Activated CD8-positive, alpha-beta memory T cell treated with anti-CD3 and anti-CD28 coated beads, Interleukin-2, amount 50 U/mL, for 1 hour (primary cell): ENCODE results near the gene FOXO3.
"Not testable (repeated sequence)": the region's sequence is repeated elsewhere in the genome, so short reads cannot be mapped to it uniquely, and the experiment has no call there.

Experiments used
- DNase-seq: peaks from one replicate; pipeline ENCODE4 v3.0.0-alpha.2; 2020; ENCODE audit errors: extremely low read depth

FOXO3 gene

DNA sequence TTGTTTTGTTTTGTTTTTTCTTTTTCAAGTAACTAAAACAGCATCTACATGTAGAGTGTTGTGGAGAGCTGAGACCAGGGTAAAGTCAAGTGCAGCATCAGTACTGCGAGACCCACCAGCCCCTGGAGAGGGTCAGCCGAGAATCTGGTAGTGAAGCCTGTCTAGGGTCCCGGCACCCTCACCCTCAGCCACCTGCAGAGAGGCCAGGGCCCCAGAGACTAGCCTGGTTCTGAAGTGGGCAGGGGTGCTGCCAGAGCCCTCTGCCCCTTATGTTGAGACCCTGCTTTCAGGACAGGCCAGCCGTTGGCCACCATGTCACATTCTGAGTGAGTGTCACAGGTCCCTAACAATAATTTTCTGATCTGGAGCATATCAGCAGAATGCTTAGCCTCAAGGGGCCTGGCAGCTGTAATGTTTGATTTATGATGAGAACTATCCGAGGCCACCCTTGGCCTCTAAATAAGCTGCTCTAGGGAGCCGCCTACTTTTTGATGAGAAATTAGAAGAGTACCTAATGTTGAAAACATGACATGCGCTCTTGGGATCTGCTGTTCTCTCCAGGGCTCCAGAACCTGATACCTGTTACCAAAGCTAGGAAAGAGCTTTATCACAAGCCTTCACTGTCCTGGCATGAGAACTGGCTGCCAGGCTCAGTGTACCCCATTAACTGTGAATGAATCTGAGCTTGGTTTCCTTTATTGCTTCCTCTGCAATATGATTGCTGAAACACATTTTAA, 121.8 kb downstream of the FOXO3 start:
- not testable (repeated sequence) for DNase-seq

DNA sequence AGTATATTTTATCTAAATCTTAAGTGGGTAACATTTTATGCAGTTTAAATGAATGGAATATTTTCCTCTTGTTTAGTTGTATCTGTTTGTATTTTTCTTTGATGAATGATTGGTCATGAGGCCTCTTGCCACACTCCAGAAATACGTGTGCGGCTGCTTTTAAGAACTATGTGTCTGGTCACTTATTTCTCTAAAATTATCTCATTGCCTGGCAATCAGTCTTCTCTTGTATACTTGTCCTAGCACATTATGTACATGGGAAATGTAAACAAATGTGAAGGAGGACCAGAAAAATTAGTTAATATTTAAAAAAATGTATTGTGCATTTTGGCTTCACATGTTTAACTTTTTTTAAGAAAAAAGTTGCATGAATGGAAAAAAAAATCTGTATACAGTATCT, 123.3 kb downstream of the FOXO3 start:
- not testable (repeated sequence) for DNase-seq

DNA sequence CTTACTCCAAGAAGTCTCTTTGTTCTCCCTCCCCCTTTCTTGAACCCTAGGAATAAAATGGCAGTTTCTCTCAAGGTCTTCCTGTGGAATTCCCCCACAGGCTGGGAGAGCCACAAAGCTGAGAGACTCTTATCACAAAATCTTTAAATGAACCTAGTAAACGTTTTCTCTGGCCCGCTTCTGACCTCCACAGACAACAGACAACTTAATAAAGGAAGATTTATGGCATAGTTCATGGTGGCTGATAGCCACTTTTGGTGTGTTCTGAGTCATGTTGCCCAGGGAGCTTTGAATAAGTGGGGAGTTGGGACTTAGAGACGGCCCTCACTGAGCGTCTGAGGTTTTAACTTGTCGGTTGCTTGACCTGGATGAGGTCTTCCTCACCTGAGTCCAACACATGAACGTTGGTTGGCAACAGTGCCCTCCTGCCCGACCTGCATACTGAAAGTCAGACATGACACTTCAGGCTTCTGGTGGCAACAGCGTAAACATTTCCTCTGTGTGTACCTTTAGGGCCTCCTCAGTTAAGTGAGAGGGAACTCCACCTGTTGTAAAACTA, 124.1 kb downstream of the FOXO3 start:
- no peak for DNase-seq

DNA sequence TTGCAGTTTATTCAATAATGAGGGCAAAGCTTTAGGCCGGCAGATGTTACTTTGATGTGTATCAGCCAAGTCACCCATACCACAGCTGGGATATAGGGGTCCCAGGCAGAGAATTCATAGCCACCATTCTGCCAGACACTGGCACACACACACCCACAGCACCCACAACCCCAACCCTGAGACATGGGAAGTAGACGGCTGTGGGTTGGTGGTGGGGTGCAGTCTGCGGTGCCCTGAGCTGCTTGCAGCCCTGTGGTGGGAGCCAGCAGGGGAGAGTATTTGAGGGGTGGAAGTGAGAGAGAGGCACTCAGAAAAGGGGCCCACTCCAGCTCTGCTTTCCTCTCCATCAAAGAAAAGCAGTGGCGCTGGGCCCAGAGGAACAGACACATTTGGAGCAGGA, 125.3 kb downstream of the FOXO3 start:
- no peak for DNase-seq

DNA sequence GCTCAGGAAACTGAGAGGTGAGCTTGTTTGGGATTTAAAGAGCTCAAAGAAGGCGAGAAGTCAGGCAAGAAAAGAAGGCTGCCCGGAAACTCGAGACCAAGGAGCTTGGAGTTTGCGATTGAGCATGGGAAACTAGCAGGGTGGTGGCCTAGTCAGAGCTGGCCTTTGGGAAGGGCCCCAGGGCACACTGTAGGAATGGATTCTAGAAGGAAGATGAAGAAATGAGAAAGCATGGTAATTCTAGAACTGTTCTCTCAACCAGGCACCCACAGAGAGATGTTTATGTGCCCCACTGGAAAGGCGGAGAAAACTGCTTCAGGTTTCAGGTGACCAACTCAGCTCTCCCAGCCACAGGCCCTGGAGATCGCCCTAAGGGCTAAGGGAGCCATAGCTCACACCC, 126.2 kb downstream of the FOXO3 start:
- DNase-seq: no peak

DNA sequence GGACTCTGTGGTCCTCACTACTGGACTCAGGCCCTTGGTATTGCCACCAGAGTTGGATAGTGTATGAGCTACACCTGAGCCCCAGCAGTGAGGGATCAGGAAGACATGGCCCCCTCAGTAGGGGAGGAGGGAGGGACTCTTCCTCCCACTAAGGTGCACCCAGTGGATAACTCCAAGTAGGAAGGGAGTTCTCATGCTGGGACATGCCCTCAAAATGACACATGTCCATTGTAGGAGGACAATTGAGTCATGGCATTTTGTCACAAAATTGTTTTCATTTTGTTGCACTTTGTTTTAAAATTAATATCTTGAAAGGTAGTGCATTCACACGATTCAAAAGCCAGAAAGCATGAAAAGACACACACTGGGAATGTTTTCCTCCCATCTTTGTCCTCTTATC, 127.2 kb downstream of the FOXO3 start:
- DNase-seq: no peak

DNA sequence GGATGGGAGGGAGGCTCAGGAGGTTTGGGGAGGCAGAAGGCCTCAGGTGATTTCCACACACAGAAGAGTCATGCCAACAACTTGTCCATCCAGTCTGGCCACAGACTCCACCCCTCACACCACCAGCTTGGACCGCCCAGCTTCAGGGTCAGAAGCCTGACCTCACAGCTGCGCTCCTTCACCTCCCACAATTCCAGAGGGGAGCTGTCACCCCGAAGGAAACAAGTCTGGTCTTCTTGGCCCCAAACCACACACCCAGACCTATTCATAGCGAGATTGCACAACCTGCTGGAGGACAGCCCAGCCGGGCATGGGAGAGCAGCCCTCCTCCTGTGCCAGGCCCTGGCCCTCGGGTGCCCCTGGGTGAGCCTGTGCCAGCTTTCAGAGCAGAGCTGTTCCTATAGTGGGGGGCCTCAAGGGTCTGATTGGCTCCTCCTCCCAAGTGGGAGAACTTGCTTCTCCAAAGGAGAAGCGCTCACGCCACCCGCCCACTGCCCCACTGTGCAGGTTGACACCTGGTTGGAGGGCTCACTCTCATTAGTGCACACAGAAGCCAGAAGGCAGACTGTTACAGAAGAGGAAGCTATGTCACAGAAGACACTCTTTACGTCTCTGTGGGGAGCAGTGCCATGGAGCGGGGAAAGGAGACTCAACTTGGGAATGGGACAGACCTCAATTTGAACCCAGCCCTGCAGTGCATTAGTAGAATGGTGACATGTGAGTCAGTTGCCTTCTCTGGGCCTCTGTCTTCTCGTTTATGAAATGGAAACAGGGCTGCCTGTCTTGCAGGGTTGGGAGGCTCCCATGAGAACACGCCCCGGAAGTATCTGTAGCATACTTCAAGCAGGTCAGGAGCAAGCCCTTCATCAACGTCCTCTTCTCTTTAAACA, 128.8 kb downstream of the FOXO3 start:
- DNase-seq: no peak

DNA sequence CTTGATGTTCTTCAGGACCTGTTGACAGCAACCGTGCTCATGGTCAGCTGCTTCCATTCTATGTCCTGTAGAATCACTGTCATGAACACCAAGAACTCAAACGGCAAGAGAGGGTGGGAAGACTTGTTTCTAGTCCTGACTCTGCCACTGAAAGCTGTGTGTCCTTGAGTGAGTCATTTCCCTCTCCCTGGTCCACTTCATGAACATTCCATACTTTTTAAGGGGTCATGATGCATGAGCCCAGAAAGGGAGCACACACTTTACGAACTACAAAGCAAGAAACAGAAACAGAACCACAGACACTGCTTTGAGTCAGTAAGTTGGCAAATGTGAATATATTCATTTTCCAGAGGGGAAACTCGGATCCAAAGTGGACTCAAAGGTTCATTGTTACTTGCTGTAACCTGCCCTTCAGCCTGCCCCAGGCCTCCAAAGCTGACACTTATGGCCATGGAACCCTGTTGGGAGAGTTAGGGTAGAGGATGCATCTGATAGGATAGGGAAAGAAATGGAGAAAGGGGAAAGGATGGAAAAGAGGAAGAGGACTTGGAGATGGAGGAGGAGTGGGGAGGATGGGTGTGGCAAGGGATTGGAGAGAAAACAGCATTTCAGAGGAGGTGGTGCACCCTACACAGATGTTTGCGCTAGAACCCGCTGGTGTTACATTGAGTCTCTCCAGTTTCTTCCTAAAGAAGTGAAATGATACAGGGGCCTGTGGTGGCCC, 129.8 kb downstream of the FOXO3 start:
- DNase-seq: no peak

DNA sequence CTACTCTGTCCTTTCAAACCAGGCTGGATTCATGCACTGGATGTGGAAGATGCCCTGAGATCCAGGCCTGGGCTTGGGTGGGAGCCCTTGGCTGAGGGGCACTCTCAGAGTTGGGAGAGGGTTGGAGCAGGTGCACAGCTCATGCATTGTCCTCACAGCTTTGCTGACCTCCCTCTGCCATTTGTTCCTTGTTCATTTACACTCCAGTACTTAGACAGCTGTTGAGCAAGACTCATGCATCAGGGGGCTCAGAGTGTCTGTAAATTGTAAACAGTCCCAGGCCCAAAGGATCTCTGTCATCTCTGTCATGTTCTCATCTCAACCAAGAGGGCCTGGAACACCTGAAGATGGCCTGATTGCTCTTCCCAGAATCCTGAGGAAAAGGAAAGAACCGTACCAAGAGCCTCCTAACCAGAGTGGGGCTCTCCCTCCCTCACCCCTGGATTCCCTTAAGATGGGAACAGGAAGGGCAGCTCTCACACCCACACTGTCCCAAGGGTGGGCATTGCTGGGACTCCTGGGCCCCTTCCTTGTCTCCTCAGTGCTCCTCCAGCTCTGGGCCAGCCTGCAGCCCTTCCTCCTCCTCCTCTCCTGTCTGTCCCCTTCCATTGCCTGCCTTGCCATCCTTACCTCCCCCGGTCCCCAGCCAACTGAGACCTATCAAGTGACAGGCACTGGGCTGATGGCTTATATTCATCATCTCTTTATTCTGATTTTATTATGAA, 132.9 kb downstream of the FOXO3 start:
- no peak for DNase-seq

DNA sequence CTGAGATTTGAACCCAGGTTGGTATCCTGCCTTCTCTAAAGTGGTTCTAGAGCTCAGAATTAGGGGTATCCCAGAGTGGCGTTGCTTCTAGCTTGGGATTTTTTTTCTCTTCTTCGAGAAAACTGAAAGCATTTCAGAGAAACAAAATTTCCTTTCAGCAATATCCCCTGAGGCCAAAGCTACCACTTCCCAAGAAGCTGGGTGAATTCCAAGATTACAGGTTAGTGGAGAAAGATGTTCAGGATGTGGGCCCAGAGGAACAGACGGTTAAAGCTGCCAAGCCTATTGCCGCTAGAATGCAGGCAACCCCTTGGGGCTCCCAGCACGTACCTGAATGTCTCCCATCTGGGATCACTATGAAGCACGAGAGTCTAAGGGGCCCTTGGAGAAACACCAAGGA, 134.1 kb downstream of the FOXO3 start:
- no peak for DNase-seq

DNA sequence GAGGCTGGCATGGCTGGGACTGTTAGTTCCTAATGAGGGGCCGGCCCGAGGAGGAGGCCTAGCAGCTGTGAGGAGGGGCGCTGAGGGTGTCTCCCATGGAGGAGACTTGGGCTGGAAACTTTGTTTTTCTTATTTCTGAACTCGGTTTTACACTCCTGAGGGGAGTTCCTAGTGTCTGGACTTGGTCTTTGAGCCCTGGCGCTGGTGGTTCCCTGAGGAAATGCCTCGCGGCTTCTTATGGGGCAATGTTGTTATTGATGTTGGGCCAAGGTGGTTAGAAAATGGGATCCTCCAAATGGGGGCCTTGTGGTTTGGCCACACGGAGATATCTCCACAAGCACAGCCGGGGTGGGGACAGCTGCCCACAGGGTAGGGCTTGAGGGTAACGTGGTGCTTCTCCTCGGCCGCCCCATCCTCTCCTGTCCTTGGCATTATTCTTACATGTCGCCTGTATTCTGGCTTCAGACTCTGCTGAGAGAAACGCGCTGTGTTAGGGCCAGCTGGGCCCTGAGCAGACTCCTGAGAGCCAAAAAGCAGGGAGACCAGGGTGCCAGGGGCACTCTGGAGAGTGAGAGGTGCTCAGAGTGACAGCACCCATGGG, 136.9 kb downstream of the FOXO3 start:
- DNase-seq: no peak

DNA sequence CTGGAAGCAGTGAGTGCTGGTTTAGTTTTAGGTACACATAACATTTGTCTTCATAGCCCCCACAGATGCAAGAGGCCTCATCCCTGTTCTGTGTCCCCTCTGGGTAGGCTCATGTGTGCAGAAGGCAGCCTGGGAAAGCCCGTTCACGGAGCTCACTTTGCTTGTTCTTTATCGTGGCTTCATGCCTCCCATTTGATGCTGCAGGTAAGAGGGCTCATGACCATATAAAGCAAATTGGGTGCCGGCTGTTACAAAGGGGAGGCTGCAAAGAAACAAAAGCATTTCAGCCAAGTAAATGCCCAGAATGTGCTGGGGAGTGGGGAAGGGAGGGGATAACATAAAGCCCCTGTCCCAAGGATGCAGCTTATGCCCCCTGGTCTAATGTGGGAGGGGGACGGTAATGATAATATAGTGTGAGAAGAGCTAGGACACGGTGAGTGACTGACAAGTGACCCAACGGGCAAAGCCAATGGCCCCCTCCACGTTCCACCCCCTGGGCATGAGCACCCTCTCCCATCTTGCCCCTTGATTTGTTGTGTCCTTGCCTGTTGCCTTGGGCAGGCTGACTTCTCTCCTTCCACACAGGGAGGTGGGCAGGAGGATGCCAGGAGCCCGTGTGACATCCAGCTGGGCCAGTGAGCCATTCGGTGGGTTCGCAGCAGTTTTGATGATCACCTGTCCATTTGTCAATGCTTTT, 138.0 kb downstream of the FOXO3 start:
- DNase-seq: no peak

DNA sequence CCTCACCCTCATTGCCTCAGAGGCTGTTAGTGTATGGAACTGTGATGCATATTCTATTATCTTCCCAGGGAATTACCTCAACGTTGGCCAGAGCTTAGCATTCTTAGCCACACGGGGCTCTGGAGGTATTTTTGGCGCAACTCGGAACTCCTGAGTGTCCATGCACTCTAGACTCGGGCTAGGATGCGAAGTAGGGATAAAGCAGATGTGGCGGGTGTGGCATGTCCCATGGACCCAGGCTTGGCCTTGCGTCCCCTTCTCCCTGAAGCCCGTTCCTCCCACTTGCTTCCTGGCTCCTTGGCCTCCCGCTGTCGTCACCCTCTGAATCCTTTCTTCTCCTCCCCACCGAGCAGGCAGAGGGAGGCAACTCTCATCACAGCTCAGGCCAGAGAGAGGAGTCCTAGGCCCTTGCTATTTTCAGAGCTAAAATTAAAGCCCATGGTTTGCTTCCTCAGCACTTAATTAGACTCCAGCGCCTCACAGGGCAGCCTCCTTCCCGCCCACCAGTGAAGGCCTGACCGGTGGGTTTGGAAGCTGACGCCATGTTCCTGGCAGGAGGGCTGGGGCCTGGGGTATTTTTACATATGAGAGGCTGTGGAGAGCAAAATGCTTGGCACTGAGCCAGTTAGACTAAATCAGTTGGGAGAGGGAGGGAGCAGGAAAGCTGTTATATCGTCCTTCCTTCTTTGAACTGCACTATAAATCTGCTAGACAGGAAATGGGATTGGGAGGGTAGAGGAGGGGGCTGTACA, 138.7 kb downstream of the FOXO3 start:
- DNase-seq: no peak

DNA sequence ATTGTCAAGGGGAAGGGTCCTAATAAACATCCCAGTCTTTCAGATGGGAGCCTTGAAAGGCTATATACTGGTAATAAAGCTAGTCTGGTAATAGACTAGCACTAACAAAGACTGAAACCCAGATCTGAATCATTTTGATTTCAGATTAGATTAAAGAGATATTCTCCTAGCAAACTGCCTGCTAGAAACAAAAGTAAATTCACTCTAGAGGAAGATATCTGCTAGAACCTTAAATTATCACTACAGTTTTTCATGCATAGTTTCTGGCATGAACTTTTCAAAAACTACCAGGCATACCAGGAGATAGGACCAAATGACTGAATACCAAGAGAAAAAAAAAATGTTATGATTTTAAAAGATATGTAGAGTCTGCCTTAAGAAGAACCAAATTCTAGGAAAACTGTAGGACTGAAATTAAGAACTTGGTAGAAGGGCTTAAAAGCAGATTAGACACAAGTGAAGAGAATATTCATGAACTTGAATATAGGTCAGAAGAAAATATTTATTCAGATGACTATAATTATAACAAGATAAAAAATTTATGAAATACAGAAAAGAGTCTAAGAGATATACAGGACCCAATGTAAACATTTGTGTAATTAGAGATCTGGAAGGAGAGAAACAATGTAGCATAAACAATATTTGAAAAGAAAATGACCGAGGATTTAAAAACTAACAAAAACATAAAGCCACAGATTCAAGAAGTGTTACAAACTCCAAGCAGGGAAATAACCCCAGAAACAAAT, 141.6 kb downstream of the FOXO3 start:
- no peak for DNase-seq

DNA sequence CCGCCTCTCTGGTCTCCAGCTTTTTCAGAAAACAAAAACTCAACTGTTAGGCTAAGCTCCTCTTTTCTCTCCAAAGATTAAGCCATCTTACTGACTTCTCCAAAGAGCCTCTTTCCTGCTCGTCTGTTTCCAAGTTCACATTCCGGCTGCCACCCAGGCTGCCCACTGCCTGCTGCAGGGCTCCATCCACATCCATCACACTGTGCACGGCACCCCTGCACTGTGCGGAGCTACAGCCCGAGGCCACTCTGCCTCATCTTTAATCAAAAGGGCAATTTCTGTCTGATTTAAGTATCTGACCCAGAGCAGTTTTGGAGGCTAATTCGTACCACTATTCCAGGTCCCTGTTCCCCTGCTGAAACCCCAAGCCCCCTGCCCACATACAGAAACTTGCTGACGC, 145.9 kb downstream of the FOXO3 start:
- DNase-seq: no peak

DNA sequence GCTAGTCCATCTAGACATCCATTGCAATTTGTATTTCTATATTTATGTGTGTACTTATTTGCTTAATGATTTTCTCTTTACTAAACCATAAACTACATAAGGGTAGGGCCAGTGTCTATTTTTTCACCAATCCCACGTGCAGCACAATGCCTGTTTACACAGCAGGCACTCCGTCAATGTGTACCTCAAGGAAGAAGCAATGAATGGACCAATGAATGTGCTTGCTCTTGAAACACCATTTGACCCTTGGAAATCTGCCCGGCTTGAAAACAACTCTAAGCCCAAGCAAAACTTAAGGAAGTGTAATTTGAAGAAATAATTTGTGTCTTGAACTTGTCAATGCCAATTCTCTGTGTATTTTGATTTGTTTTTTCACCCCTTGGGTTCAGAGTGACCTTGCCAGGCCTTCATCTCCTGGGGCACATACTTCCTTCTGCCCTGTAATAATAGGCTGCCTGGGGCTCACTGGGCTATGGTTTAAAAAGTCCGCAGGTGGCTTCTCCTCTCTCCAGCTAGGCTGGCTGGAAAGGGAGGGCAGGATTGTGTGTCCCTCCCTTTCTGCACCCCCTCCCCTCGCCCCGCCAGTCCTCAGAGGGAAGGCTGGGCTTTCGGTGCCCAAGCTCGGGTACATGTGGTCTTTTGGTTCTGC, 146.7 kb downstream of the FOXO3 start:
- no peak for DNase-seq

DNA sequence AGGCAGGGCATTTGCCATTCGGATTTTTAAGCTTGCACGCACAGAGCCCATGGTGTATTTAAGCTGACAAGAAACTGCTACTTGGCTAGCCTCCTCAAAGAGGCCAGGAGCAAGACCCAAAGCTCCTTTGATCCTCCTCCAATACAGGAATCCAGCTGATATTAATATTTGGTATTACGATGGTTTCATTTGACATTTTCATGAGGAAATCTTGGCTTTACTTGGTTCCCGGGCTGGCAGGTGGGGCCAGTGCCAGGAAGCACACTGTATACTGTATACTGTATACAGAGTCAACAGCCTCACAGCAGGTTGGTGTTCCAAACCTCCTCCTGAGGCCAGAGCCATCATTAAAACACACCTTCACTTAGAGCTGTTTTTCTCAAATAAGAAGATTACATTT, 149.3 kb downstream of the FOXO3 start:
- no peak for DNase-seq

DNA sequence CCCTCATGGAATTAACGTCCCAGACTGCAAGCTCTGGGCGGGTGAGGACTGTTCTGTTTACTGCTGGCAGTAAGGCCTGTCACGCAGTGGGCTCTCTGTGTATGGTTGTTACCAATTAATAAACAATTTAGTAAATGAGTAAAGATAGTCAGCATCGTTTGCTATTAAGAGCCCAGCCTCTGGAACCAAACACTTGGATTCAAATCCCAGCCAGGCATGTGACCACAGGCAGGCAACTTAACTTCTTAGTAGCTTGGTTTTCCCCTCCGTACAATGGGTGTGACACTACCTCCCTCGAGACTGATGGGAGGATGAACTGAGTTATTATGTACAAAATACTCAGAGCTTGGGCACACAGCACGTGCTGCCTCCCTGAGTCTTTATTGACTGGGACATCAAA, 149.8 kb downstream of the FOXO3 start:
- DNase-seq: no peak

DNA sequence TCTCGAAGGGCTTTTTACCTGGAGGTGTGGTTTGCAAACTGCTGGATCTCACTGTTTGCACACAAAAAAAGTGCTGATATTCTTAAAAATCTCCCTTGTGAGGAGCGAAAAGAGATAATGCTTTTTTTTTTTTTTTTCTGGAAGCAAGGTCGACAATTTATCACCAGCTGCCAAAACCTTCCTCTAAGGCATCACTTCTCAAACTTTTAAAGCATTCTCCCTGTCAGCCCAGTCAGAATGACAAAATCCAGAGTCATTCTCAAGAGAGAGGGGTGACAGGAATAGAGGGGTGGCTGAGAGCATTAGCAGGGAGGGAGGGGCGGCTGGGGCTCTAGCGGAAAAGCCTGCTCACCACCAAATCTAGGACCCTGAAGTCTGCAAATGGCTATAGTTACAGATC, 150.4 kb downstream of the FOXO3 start:
- no peak for DNase-seq
